ENCODE data around the gene SOS1.

Gene SOS1

GRCh38 chr2:39024833-39025232 is 96.0 kb downstream of the SOS1 start:
- DNase-seq (ENCODE audit: low read depth in 2 of 2) = no peak

- DNase-seq (ENCODE audit: low read depth in 2 of 2) = no peak
Observed at GRCh38 chr2:39023649-39024048, 97.2 kb downstream of the SOS1 start.

GRCh38 chr2:39022642-39023235 is 98.1 kb downstream of the SOS1 start:
- no peak for DNase-seq (ENCODE audit: low read depth in 2 of 2)

- DNase-seq (ENCODE audit: low read depth in 2 of 2) = no peak
Observed at GRCh38 chr2:39020383-39020782, 100.5 kb downstream of the SOS1 start.

DNA sequence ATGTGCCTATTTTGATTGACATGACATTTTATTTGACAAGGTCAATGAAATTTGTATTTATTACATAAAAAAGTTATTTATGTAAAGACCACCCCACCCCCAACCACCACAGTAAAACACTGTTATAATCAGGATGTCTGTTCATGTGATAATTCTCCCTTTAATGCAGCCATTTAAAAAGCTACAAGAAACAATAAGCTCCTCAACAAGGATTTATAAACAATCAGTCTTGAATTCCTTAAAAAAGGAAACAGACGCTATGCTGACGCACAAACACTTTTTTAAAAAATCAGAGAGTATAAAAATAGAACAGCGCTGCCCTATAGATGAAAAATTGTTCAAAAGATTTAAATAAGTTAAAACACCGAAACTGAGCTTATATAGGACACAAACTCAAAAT is 102.2 kb downstream of the SOS1 start:
- DNase-seq (ENCODE audit: low read depth in 2 of 2) = no peak

DNA sequence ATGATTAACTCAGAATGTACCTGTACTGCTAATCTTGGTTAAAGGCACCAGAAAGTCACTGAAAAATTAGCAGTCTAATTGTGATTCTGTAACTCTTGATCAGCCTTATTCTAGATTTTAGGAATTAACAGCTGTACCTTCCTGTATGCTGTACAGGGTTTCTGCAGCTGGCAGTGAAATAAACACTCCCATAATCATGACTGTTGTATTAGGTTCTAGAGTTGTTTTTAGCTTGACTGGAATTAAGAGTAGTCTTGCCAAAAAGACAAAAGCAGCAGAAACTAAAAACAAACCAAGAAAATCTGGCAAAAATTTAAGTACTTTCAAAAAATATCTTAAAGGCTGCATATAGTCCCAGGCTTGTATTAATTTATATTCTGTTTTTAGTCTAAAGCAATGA is 103.5 kb downstream of the SOS1 start:
- no peak for DNase-seq (ENCODE audit: low read depth in 2 of 2)

DNA sequence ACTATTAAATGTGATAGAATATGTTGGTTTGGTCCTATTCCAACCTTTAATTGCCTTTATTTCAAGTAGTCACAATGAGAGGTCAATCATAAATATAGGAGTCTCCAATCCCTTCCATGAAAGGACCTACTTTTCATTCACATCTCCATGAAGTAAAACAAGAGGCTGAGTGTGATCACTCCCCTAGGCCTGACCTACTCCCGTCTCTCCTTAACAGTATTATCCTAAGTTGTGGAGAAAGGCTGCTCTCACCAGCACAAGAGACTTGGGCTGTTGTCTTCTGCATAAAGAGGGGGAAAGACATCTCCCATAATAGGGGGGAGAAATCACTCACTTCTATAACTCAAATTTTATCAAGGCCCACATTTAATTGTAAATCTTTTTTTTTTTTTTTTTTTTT is 105.4 kb downstream of the SOS1 start:
- no peak for DNase-seq (ENCODE audit: low read depth in 2 of 2)

GRCh38 chr2:39013871-39014270 is 107.0 kb downstream of the SOS1 start:
- no peak for DNase-seq (ENCODE audit: low read depth in 2 of 2)

DNA sequence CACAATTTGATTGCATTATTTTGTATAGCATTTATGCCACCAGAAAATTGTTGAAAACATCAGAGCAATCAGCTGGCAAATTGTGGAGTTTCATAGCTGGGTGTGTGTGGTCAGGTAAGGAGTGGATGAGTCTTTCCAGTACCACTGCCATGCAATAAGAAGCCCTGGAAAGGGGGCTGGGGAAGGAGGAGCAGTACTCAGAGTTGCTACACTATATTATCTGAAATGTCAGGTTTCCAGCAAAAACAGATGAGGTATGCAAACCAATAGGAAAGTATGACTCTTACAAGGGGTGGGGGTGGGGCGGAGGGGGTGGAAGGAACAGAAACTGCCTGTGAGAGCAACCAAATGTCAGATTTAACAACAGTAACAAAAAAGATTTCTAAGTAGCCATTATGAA is 112.2 kb downstream of the SOS1 start:
- DNase-seq (ENCODE audit: low read depth in 2 of 2) = no peak

DNA sequence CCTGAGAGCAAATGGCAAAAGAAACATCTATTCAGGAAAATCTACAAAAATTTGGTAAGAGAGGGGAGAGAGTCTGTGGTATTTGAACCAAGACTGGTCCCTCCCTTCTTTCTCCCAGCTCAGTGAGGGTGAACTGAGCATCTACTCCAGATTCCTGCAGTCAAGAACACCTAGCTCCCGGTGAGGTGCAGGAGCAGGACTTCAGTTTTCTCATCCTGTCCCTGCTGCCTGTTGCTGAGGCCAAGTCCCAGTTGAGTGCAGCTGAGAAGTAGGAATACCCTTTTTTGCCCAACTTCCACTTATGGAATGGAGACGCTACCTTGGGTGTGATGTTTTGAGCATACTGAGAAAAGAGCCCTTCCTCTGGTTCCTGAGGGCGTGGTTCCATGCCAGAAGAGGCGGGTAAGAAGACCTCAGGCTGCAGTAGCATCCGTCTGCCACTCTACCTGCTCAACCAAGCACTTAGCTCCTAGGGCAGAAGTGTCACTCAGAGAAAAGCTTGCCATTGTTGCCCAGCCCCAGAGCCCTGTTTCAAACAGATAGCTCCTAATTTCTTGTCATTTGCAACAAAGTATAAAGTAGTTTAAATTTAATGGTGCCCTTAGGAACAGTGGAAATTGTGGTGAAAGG is 112.9 kb downstream of the SOS1 start:
- no peak for DNase-seq (ENCODE audit: low read depth in 2 of 2)

DNA sequence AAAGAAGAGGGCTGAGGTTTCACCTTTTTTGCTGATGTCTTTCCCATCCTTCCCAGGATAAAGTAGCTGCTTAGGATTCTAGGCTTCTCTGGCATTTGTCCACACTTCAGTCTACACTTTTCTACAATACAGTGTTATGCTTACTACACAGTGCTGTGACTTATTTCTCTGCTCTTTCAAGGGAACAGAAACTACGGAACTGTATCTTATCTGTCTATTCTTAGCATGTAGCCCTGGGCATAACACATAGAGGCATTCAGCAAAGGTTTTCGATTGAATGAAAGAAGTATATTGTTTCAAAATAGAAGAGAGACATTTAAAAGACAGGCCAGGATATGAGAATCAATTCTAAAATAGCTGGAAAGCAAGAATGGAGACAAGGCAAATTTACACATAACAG is 120.3 kb downstream of the SOS1 start:
- no peak for DNase-seq (ENCODE audit: low read depth in 2 of 2)

GRCh38 chr2:38997781-38998180 is 123.1 kb downstream of the SOS1 start:
- DNase-seq (ENCODE audit: low read depth in 2 of 2) = no peak

DNA sequence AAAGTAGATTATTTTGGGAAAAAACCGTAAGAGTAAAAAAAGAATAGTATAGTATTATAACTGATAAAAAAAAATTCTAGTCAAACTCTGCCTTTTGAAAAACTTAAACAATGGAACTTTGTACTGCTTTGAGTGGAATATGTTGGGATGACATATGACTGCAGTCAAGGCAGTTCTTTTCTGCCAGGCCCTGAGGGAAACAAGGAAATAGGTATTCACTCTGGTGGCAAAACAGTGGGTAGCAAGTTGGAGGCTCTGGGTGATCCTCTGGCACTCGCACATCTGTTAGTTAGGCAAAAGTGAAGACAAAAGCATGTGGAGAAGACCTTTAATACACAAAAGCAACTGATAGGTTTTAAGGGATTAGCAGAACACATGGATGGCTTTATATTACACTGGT is 129.0 kb downstream of the SOS1 start:
- no peak for DNase-seq (ENCODE audit: low read depth in 2 of 2)

- DNase-seq (ENCODE audit: low read depth in 2 of 2) = no peak
Observed at GRCh38 chr2:38988716-38989115, 132.1 kb downstream of the SOS1 start.

DNA sequence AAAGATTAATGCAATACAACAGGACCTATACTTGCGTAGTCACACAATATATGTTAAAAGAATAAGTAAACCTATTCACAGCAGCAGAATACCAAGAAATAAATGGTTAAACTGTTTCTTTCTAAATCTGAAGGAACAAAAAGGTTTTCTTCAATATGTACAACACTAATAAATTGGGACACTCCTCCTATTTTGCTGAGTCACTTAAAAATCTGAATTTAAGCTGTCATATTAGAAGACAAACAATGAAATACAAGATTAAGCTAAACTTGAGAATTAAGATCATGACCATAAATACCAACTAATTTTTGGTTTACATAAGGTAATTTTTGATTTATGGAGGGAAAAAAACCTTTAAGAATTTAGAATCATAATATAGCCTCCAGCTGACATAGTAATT is 138.4 kb downstream of the SOS1 start:
- no peak for DNase-seq (ENCODE audit: low read depth in 2 of 2)

- DNase-seq (ENCODE audit: low read depth in 2 of 2) = no peak
Observed at GRCh38 chr2:38981670-38982357, 139.0 kb downstream of the SOS1 start.

DNA sequence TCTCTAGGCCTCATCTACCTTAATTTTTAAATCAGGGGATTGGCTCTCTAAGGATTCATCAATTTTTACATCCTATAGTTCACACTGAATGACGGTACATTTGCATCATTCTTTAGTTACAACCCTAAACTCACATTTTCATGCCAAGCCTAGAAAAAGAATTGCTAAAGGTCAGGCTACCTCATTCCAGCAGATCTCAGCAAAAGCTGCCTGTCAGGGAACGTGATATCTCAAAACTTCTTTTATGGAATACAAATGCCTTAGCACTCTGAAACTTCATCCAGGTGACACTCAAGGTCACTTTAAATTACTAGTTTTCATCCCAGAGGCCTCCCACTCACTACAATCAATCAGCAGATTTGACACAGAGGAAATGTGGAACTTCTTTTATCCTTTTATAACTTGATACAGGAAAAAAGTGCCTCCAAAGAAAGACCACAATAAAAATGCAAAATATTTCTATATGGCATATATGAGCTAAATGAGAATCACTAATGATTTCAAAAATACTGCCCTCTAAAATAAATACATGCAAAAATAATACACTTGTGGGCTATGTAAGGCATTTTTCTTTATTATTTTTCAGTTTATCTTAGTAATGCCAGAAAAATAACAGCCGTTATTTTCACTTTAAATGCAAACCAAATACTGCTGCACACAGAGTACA is 139.7 kb downstream of the SOS1 start:
- no peak for DNase-seq (ENCODE audit: low read depth in 2 of 2)

- no peak for DNase-seq (ENCODE audit: low read depth in 2 of 2)
Observed at GRCh38 chr2:38978908-38979307, 141.9 kb downstream of the SOS1 start.

- no peak for DNase-seq (ENCODE audit: low read depth in 2 of 2)
Observed at GRCh38 chr2:38978296-38978903, 142.5 kb downstream of the SOS1 start.

DNA sequence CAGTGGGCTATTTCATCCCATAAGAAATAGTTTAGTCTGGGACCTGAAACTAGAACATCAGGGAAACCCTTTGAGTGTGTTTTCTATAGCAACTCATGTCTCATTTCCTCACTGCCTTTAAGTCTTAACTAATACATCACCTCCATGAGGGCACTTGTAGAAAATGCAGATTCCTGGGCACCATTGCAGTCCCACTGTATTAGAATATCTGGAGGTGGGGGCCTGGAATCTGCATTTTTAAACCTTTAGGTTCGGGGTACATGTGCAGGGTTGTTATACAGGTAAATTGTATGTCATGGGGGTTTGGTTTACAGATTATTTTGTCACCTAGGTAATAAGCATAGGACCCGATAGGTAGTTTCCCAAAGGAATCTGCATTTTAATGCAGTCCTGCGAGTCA is 143.8 kb downstream of the SOS1 start:
- DNase-seq (ENCODE audit: low read depth in 2 of 2) = no peak

DNA sequence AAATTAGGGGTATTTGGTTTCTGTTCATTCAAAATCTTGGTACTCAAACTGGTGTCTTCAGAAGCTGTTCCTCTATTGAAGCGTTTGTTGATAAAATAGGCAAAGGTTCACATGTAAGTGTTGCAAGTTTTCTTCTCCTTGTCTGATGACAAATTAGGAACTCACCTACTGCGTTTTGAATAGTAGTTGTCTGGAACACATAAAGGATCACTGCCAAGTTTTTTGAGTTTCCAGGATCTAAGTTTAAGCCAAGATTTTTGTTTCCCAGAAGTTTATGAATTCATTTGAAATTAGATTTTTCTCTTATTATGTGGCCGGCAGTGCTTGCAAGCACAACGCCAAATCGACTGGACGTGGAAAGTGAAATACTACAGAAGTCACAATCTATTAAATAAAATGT is 145.8 kb downstream of the SOS1 start:
- DNase-seq (ENCODE audit: low read depth in 2 of 2) = no peak

DNA sequence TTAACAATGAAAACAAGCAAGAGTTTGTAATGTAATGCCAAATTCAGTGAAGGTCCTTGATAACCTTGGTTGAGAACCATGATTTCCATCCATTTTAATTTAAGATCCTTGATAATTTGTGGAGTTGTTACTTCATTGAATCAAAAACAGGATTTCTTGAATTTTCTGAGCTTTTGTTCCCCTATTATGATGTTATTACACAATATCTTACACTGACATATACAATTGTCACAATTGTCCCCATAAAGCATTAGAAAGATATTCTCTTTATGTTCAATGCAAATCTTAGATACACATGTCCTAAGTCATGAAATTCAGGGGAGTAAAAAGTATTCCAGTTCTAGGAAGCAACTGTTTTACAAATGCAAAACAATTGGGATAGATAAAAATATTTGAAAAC is 147.6 kb downstream of the SOS1 start:
- DNase-seq (ENCODE audit: low read depth in 2 of 2) = no peak

DNA sequence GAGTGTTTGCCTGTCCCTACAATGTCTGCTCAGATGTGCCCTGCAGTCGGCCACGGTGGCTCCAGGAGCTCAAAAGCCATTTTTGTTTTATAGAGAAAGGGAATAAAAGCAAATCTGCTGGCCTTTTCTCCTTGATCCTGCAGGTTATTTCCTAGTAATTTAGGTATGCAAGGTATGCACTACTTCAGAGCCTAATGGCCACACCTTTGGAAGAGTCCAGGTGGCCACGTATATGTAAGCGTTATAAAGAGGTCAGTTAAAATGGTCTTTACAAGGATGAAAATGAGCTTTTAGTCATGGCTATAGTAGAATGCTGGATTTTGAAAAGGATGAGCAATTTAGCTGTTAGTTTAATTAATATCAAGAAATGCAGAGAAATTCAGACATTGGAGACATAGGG is 149.5 kb downstream of the SOS1 start:
- no peak for DNase-seq (ENCODE audit: low read depth in 2 of 2)
